HS-27A (cell line): ENCODE measurements around the gene RAE1.

Experiments used
- DNase-seq: peaks from one replicate; pipeline ENCODE4 v3.0.0-alpha.2; 2012; ENCODE audit warnings: low read depth, missing footprints

Gene RAE1

GRCh38 chr20:57372157-57372556, 21.1 kb downstream of the RAE1 start:
- no peak for DNase-seq

GRCh38 chr20:57372581-57373350, 21.7 kb downstream of the RAE1 start:
- no peak for DNase-seq

DNA sequence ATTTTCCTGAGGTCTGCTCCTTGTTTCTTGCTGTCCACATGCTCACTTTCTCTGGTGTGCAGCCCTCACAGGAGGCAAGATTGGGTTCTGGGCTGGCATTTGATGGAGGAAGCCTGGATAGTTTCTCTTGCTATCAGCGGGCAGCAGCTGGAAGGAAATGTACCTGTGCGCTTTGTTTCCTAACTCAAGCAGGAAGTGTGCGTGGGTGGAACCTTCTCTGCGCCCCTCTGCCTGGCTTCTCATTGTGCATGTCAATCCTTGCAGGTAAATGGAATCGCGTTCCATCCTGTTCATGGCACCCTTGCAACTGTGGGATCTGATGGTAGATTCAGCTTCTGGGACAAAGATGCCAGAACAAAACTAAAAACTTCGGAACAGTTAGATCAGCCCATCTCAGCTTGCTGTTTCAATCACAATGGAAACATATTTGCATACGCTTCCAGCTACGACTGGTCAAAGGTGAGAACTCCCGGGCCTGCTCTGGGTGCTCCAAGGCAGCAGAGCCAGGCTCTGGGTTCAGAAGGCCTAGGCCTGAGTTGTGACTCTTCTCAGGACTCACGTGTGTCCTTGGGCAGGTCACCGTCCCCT, 23.4 kb downstream of the RAE1 start:
- no peak for DNase-seq

GRCh38 chr20:57374931-57375651, 24.0 kb downstream of the RAE1 start:
- DNase-seq, result no peak

GRCh38 chr20:57375652-57376230, 24.7 kb downstream of the RAE1 start:
- DNase-seq, result no peak

DNA sequence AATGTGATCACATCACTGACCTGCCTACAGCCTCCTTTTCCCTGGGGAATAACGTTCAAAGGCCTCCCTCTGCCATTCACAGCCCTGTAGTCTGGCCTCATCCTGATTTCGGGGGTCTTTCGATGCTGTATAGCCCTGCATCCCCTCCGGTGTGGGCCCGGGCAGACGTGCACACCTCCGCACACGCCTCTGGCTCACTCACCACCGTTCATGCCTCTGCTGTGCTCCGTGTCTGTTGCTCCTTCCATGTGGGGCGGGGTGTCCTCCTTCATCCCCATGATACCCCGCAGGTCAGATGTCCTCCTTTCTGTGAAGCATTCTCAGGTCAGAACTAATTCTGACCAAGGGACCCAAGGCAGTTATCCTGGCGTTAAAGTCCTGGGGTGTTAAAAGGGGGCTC, 26.3 kb downstream of the RAE1 start:
- DNase-seq, result no peak

DNA sequence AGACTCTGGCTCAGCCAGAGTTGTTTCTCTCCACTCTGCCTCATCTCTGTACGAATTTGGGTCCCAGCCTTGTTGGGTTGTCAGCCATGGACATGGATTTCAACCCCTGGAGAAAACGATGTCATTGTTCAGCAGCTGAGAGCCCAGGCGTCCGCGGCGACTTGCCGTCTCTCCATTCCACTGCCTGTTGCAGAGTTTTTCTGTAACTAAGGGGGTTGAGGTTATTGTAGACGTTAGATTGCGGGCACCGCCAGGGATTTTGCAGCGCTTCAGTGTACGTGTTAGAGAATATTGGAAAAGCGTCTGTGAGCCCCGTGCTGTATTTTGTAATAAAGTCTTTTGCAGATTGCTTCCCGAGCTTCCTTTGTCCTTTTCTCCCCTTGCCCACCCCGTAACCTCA, 27.1 kb downstream of the RAE1 start:
- DNase-seq, result no peak

GRCh38 chr20:57378646-57379262, 27.7 kb downstream of the RAE1 start:
- no peak for DNase-seq

DNA sequence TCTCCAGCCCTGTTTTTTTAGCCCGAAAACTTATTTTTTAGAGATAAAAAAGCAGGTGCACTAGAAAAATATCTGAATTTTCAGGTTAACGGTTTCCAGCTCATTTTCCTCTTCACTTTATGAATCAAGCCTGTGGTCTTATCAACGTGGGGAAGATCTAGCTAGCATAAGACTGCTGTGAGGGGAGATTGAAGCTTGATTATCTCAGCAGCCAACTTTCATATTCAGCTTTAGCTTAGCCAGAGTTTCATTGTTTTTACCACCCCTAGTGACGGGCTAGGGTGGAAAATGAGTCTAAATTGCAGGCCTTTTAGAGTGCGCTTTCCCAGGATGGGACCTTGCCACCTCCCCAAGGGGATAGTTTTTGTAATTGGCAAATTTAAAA, 28.2 kb downstream of the RAE1 start:
- no peak for DNase-seq

GRCh38 chr20:57380081-57380750, 29.2 kb downstream of the RAE1 start:
- no peak for DNase-seq

- peak; percentile 24 for DNase-seq
Observed at GRCh38 chr20:57381596-57382503, 30.8 kb downstream of the RAE1 start.

- no peak for DNase-seq
Observed at GRCh38 chr20:57382516-57382915, 31.5 kb downstream of the RAE1 start.

DNA sequence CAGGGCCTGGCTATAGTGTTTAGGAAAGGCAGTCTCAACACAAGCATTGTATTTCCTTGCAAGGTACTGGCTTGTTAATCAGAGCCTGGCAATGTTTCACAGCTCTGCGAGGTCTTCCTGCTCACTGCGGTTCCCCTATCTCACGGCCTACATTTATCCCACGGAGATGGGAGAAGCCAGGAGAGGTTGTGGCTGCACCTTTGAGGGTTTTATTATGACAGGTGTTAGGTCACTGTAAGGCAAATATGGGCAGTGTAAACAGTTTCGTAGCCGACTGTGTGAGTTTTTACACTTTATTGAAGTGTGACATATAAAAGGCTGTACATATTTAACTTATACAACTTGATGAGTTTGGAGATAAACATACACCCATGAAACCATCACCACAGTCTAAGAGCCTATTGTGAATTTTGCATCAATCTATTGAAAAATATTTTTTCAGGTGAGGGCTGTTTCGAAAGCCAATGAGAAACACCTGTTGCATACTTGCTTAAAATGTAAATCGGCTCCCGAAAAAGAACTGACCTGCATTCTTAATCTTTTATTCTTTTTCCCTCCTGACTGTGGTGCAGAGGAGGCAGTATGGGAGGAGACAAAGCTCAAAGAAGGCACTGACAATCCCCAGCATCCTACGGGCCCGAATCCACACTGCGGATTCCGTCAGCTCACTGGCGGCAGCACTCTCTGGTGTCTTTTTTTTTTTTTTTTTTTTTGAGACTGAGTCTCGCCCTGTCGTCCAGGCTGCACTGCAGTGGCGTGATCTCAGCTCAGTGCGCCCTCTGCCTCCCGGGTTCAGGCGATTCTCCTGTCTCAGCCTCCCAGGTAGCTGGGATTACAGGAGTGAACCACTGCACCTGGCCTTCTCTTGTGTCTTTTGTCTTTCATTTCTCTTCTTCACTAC, 32.6 kb downstream of the RAE1 start:
- no peak for DNase-seq

DNA sequence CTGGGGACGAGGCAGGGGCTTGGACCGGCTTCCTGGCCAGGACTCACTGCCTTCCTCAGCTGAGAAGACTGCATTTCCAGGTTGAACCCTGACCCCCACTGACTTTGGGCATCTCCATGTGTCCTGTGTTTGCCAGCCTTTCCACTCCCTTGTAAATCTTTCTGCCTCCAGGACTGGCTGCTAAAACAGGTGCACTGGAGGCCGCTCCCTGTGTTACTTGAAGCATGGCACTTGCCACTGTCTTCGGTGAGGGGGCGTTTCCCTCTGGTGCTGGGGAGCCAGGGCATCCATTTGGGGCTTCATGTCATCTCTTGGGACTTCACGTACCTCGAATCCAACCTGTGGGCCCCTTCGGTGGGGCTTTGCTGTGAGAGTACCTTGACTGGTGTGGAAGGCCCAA, 33.4 kb downstream of the RAE1 start:
- no peak for DNase-seq

DNA sequence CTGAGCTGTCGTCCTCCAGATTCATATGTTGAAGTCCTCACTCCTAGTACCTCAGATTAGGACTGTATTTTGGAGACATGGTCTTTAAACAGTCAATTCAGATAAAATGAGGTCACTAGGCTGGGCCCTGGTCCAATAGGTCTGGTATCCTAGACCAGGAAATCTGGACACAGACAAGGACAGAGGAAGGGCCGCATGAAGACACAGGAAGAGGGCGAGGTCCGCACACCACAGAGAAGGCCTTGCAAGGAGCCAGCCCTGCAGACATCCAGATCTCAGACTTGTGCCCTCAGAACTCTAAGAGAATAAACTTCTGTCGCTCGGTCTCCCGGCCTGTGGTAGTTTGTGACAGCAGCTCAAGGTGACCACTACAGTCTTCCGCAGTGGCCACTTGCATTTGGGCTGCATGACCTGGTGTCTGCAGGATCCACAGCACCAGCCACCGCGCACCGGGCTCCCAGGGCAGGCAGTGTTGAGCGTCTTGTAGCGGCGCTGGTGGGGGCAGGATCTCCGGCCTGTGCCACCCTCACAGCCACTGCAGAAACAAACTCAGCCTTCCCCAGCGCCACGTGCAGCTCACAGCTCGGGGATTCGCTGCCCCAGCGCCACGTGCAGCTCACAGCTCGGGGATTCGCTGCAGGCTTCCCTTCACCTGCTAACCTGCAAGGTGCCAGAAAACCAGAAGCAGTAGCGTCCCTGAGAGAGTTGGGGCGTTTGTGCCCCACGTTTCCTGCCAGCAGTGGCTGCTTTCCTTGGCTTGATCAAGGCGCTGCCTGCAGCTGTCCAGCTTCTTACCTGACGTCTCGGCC, 34.1 kb downstream of the RAE1 start:
- no peak for DNase-seq

- no peak for DNase-seq
Observed at GRCh38 chr20:57385940-57386339, 34.9 kb downstream of the RAE1 start.

DNA sequence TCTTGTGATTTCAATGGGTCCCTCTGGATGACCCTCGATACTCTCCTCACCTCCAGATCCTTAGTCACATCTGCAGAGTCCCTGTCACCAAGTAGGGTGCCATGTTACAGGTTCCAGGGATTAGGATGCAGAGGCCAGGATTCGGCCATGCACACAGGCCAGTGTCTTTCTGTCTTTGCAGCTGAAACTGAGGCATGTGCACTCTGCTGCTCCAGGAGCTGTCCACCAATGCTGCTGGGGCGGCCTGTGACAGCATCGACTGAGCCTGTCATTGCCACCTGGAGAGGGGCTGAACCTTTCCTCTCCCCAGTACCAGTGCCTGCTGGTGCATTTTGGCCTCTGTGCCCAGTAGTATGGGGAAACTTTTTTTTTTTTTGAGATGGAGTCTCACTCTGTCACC, 35.7 kb downstream of the RAE1 start:
- no peak for DNase-seq

- DNase-seq, result no peak
Observed at GRCh38 chr20:57387463-57387862, 36.4 kb downstream of the RAE1 start.

- no peak for DNase-seq
Observed at GRCh38 chr20:57387945-57388371, 36.9 kb downstream of the RAE1 start.
